ENCODE measurements around the gene IL17RB. TPM values are rescaled to one million over a fixed set of nuclear protein-coding genes. Genes with fewer than 3 reads are reported as not detected.

Gene IL17RB
- not detected in 2 replicates for total RNA-seq

- no peak for DNase-seq (ENCODE audit: extremely low read depth, low read depth, low spot score)
Measured at GRCh38 chr3:53846134-53846850, at the start of gene IL17RB, which contains the start of gene CHDH. TSS of gene IL17RB (plus strand) at chr3:53846568. CDS start at chr3:53846589, 21 bp downstream. TSS of gene CHDH (minus strand) at chr3:53846419. CDS start at chr3:53824008, 22,411 bp downstream.

- DNase-seq (ENCODE audit: extremely low read depth, low read depth, low spot score), result no peak
Measured at GRCh38 chr3:53798144-53798543, 48.2 kb upstream of the IL17RB start.

GRCh38 chr3:53799338-53799865 is 47.0 kb upstream of the IL17RB start:
- DNase-seq (ENCODE audit: extremely low read depth, low read depth, low spot score), result no peak

- no peak for DNase-seq (ENCODE audit: extremely low read depth, low read depth, low spot score)
Measured at GRCh38 chr3:53800041-53800906, 46.1 kb upstream of the IL17RB start.

GRCh38 chr3:53801319-53801718 is 45.0 kb upstream of the IL17RB start:
- no peak for DNase-seq (ENCODE audit: extremely low read depth, low read depth, low spot score)

- no peak for DNase-seq (ENCODE audit: extremely low read depth, low read depth, low spot score)
Measured at GRCh38 chr3:53802256-53802880, 44.0 kb upstream of the IL17RB start.

GRCh38 chr3:53803124-53803815 is 43.1 kb upstream of the IL17RB start:
- no peak for DNase-seq (ENCODE audit: extremely low read depth, low read depth, low spot score)

GRCh38 chr3:53803816-53804695 is 42.3 kb upstream of the IL17RB start:
- DNase-seq (ENCODE audit: extremely low read depth, low read depth, low spot score), result no peak

- no peak for DNase-seq (ENCODE audit: extremely low read depth, low read depth, low spot score)
Measured at GRCh38 chr3:53804697-53805462, 41.5 kb upstream of the IL17RB start.

- DNase-seq (ENCODE audit: extremely low read depth, low read depth, low spot score), result no peak
Measured at GRCh38 chr3:53805463-53806159, 40.8 kb upstream of the IL17RB start.

GRCh38 chr3:53806182-53807116 is 39.9 kb upstream of the IL17RB start:
- no peak for DNase-seq (ENCODE audit: extremely low read depth, low read depth, low spot score)

- no peak for DNase-seq (ENCODE audit: extremely low read depth, low read depth, low spot score)
Measured at GRCh38 chr3:53807117-53807810, 39.1 kb upstream of the IL17RB start.

GRCh38 chr3:53808496-53808895 is 37.9 kb upstream of the IL17RB start:
- DNase-seq (ENCODE audit: extremely low read depth, low read depth, low spot score), result no peak

- no peak for DNase-seq (ENCODE audit: extremely low read depth, low read depth, low spot score)
Measured at GRCh38 chr3:53809267-53809666, 37.1 kb upstream of the IL17RB start.

GRCh38 chr3:53809764-53810400 is 36.5 kb upstream of the IL17RB start:
- DNase-seq (ENCODE audit: extremely low read depth, low read depth, low spot score), result no peak

Data from glomerular endothelial cell (primary cell).